Activated naive CD8-positive, alpha-beta T cell treated with anti-CD3 and anti-CD28 coated beads, Interleukin-2, amount 10 ng/mL, durations not matched to agents 7 days and 5 days (primary cell): ENCODE results near the gene PKNOX2. TPM values are rescaled to one million over a fixed set of nuclear protein-coding genes. Genes with fewer than 3 reads are reported as not detected.

Experiments
- ATAC-seq: fragments of 150-1000 bp; cut with Tn5 transposase; one replicate; pipeline ENCODE4 v1.10.0; 2021; ENCODE audit warnings: low read depth, moderate library complexity
- POLR2A ChIA-PET: fragments of 350-600 bp; sonication (Branson Sonifier 250); formaldehyde crosslinking; loops from one replicate; lab custom pipeline; 2021; ENCODE audit warnings: antibody characterized with exemption; lab: Charles Lee
- DNase-seq: peaks from one replicate; pipeline ENCODE4 v3.0.0; 2021
- H3K27ac Mint-ChIP-seq: one replicate; pipeline ENCODE4 v1.8.0; 2022; ENCODE audit warnings: mild to moderate bottlenecking, mixed read lengths
- H3K27me3 Mint-ChIP-seq: one replicate; pipeline ENCODE4 v1.8.0; 2022; ENCODE audit warnings: mild to moderate bottlenecking, moderate library complexity, mixed read lengths
- H3K36me3 Mint-ChIP-seq: one replicate; pipeline ENCODE4 v1.8.0; 2021; ENCODE audit warnings: mild to moderate bottlenecking, mixed read lengths
- H3K4me1 Mint-ChIP-seq: one replicate; pipeline ENCODE4 v1.8.0; 2021; ENCODE audit warnings: mixed read lengths
- H3K4me3 Mint-ChIP-seq: one replicate; pipeline ENCODE4 v1.8.0; 2022; ENCODE audit warnings: mild to moderate bottlenecking, moderate library complexity, mixed read lengths
- H3K9me3 Mint-ChIP-seq: one replicate; pipeline ENCODE4 v1.8.0; 2021; ENCODE audit warnings: mixed read lengths
- total RNA-seq, 2 experiments: library from RNA; stranded (reverse); gene quantifications; one replicate each; pipeline ENCODE4 v1.2.3, GENCODE V29; 2021

PKNOX2 gene
- total RNA-seq, 2 experiments from 2014 or later: not detected

DNA sequence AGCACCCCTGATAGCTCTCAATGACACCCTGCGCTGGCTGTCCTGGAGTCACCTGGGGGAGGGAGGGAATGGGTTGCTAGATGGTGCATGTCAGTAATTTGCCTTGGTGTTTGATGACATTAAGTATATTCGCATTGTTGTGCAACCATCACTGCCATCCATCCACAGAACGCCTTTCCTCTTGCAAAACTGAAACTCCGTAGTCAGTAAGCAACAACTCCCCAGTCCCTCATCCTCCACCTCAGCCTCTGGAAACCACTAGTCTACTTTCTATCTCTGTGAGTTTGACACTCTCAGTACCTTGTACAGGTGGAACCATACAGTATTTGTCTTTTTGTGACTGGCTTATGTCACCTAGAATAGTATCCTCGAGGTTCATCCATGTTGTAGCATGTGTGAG, 62.6 kb downstream of the PKNOX2 start:
- no peaks in the 10 kb centered on the region for H3K4me1 Mint-ChIP-seq
- POLR2A ChIA-PET: no interaction called here
- H3K36me3 Mint-ChIP-seq: no peaks in the 10 kb centered on the region
- H3K27ac Mint-ChIP-seq: no peak overlapping the region
- peaks cover 14% of the 10 kb centered on the region for H3K27me3 Mint-ChIP-seq
- H3K4me3 Mint-ChIP-seq: no peak overlapping the region
- ATAC-seq (no peak), DNase-seq (no peak)
- no peaks in the 10 kb centered on the region for H3K9me3 Mint-ChIP-seq

- H3K4me3 Mint-ChIP-seq: no peak overlapping the region
- no peaks in the 10 kb centered on the region for H3K36me3 Mint-ChIP-seq
- H3K27ac Mint-ChIP-seq: no peak overlapping the region
- POLR2A ChIA-PET: no interaction called here
- DNase-seq (no peak), ATAC-seq (no peak)
- H3K4me1 Mint-ChIP-seq: no peaks in the 10 kb centered on the region
- peaks cover 18% of the 10 kb centered on the region for H3K27me3 Mint-ChIP-seq
- H3K9me3 Mint-ChIP-seq: no peaks in the 10 kb centered on the region
Observed at GRCh38 chr11:125228445-125228844, 63.9 kb downstream of the PKNOX2 start.

- H3K4me1 Mint-ChIP-seq: no peaks in the 10 kb centered on the region
- peaks cover 20% of the 10 kb centered on the region for H3K27me3 Mint-ChIP-seq
- H3K9me3 Mint-ChIP-seq: no peaks in the 10 kb centered on the region
- no peaks in the 10 kb centered on the region for H3K36me3 Mint-ChIP-seq
- H3K27ac Mint-ChIP-seq: no peak overlapping the region
- DNase-seq: no peak
- H3K4me3 Mint-ChIP-seq: no peak overlapping the region
- POLR2A ChIA-PET: no interaction called here
- no peak for ATAC-seq
Observed at GRCh38 chr11:125228993-125229392, 64.4 kb downstream of the PKNOX2 start.

DNA sequence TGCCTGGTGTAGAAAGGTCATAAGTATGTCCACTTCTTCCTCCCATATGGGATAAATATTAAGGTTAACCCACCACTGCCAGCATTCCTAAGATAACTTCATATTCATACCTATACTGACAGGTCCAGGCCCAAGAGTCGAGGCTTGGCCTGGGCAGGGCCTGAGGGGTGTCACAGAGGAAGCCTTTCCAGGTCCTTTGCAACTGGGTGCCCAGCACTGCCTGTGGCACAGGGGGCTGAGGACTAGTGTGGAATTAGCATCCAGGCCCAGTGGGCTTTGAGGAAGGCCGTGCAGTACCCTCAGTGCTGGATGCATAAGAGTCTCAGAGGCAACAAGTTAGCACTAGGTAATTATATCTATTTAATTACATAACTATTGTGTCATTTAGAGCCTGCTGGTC, 65.4 kb downstream of the PKNOX2 start:
- H3K27me3 Mint-ChIP-seq: peaks cover 23% of the 10 kb centered on the region
- H3K4me3 Mint-ChIP-seq: no peak overlapping the region
- H3K4me1 Mint-ChIP-seq: no peaks in the 10 kb centered on the region
- POLR2A ChIA-PET: no interaction called here
- no peak for DNase-seq
- H3K9me3 Mint-ChIP-seq: no peaks in the 10 kb centered on the region
- no peaks in the 10 kb centered on the region for H3K36me3 Mint-ChIP-seq
- no peak overlapping the region for H3K27ac Mint-ChIP-seq
- no peak for ATAC-seq

DNA sequence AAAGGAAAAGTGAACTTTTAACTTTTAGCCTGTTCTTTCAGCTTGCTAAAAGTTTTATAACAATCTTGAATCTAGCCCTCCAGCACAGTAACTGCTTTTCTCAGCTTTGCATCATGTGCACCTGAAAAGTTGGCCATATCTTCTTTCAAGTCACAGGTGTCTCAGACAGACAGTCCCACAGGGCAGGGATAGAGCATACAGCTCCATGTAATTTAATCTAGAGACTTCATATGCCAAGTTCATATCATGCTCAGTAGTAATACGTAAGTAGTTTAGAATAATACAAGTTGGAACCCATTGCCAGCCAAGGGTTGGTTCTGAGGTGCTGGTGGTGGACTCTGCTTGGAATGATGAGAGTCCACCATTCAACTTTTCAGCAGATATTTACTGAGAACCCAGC, 68.6 kb downstream of the PKNOX2 start:
- Mint-ChIP-seq H3K27me3 (peaks cover 18% of the 10 kb centered on the region), H3K27ac (no peak overlapping the region), H3K4me1 (no peaks in the 10 kb centered on the region), H3K4me3 (no peak overlapping the region), H3K36me3 (no peaks in the 10 kb centered on the region), H3K9me3 (no peaks in the 10 kb centered on the region)
- POLR2A ChIA-PET: no interaction called here
- no peak for DNase-seq
- no peak for ATAC-seq

DNA sequence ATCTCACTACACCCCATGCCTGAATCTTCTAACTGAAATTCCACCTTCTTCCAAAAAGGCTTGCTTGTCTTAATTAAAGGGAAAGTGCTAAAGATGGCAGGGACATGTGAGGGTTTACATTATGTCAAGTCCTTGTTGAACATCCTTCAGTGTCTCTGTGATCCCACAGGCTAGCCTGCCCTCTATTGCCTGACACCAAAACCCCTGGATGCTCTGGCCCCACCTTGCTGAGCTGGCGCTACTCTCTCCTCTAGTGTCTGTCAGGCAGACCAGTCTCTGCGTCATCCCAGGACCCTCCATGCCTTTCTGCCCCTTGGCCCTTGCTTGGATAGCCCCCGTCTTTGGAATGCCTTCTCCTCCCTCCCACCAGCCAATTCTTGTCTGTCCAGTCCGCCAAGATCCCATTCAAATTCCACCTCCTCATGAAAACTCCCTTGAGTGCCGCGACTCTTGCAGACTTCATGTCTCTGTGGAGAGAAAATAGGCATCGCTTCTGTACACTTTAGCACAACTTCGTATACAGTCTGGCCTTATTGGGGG, 69.3 kb downstream of the PKNOX2 start:
- Mint-ChIP-seq H3K27me3 (peaks cover 18% of the 10 kb centered on the region), H3K27ac (no peak overlapping the region), H3K4me1 (no peaks in the 10 kb centered on the region), H3K36me3 (no peaks in the 10 kb centered on the region), H3K4me3 (no peak overlapping the region), H3K9me3 (no peaks in the 10 kb centered on the region)
- POLR2A ChIA-PET: no interaction called here
- no peak for DNase-seq
- no peak for ATAC-seq

DNA sequence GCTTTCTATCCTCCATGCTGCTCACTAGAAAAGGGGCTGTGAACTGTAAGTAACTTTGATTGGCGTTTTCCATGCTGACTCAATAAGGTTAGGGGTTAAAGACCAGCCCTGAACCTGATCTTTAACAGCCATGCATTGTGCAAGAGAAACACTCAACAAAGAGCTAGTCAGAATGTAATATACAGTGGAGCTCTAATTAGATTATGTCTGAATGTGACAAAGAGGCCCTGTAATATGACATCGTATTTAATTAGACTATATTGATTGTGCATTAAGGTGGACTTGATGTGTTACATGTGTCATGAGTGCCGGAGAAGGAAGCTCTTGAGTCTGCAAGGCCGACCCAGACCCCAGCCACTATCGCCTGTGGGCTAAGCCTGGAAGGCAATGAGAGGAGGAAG, 70.5 kb downstream of the PKNOX2 start:
- H3K4me1 Mint-ChIP-seq: no peaks in the 10 kb centered on the region

GRCh38 chr11:125236072-125236825, 71.7 kb downstream of the PKNOX2 start:
- POLR2A ChIA-PET: no interaction called here
- no peaks in the 10 kb centered on the region for H3K9me3 Mint-ChIP-seq
- ATAC-seq (no peak), DNase-seq (no peak)
- H3K4me1 Mint-ChIP-seq: no peaks in the 10 kb centered on the region
- H3K36me3 Mint-ChIP-seq: no peaks in the 10 kb centered on the region
- H3K4me3 Mint-ChIP-seq: no peak overlapping the region
- H3K27me3 Mint-ChIP-seq: peaks cover 26% of the 10 kb centered on the region
- H3K27ac Mint-ChIP-seq: no peak overlapping the region

More for the DNA sequence above, 70.5 kb downstream of the PKNOX2 start:
- no peak overlapping the region for H3K4me3 Mint-ChIP-seq
- POLR2A ChIA-PET: no interaction called here
- ATAC-seq (no peak), DNase-seq (no peak)
- H3K9me3 Mint-ChIP-seq: no peaks in the 10 kb centered on the region
- no peaks in the 10 kb centered on the region for H3K36me3 Mint-ChIP-seq
- H3K27me3 Mint-ChIP-seq: peaks cover 26% of the 10 kb centered on the region
- no peak overlapping the region for H3K27ac Mint-ChIP-seq

DNA sequence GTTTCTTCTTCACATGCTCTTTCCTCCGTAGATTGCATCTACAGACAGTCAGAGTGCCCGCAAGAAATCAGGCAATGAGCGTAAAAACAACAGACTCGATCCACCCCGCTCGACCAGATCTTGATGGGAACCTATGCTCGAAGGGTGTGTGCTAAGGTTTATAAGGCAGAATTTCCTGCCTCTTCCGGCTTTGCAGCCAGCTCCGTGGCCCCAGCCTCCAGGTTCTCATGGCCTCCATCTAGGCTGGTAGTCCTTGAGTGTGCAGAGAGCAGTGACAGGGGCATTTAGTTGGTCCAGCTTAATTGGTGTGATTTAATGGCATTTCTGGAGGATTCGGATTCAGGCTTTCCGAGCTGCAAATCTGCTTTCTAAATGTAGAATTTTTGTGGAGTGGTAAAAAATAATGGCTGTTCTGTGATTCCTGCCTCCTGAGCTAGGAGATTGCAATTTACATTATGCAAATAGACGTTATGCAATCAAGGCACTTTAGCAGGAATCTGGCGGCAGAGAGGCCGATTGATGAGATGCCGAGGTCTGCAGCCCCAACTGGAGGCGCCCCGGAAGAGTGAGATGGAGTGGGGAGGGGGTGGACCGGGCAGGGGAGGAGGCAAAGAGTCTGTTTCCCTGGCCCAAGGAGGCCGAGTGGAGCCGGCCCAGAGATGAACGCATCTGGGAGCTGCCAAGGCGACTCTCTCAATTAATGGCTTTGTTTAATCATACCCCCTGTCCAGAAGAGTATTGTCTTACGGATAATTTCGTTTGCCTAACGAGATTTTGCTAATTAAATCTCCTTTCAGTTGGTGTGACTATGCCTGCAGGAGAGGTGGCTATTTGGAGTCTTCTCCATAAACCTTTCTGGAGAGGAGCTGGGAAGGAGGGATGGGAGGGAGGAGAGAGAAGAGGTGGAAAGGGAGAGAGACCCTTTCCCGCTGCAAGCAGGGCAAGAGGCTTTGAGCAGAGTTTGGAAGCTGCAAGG, 75.3 kb downstream of the PKNOX2 start:
- Mint-ChIP-seq H3K27ac (no peak overlapping the region), H3K4me1 (no peaks in the 10 kb centered on the region), H3K9me3 (no peaks in the 10 kb centered on the region), H3K4me3 (no peak overlapping the region), H3K27me3 (peaks cover 14% of the 10 kb centered on the region), H3K36me3 (no peaks in the 10 kb centered on the region)
- POLR2A ChIA-PET: no interaction called here
- DNase-seq (no peak), ATAC-seq (no peak)

DNA sequence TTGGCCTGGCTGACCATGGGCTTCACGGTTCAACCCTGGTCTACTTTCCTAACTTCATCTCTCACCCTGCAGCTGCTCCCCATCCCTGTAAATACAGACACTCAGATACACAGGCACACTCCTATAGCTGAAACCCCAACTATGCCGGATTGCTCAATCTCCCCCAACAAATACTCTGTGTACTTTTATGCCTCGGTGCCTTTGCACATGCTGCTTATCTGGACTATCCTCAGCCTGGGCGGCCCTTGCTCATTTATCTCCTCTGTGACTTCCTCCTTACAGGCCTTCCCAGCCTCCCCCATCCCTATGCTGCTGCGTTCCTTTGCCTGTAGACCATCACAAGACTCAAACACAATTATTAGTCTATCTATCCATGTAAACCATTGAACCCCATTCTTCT, 76.6 kb downstream of the PKNOX2 start:
- H3K27me3 Mint-ChIP-seq: peaks cover 12% of the 10 kb centered on the region
- H3K4me3 Mint-ChIP-seq: no peak overlapping the region
- DNase-seq: no peak
- POLR2A ChIA-PET: no interaction called here
- ATAC-seq: no peak
- H3K9me3 Mint-ChIP-seq: no peaks in the 10 kb centered on the region
- no peaks in the 10 kb centered on the region for H3K4me1 Mint-ChIP-seq
- H3K36me3 Mint-ChIP-seq: no peaks in the 10 kb centered on the region
- no peak overlapping the region for H3K27ac Mint-ChIP-seq

GRCh38 chr11:125242141-125242775, 77.7 kb downstream of the PKNOX2 start:
- POLR2A ChIA-PET: no interaction called here
- no peak overlapping the region for H3K4me3 Mint-ChIP-seq
- no peak overlapping the region for H3K27ac Mint-ChIP-seq
- H3K27me3 Mint-ChIP-seq: peaks cover 14% of the 10 kb centered on the region
- no peak for DNase-seq
- H3K4me1 Mint-ChIP-seq: no peaks in the 10 kb centered on the region
- H3K36me3 Mint-ChIP-seq: no peaks in the 10 kb centered on the region
- no peaks in the 10 kb centered on the region for H3K9me3 Mint-ChIP-seq
- ATAC-seq: no peak

- no peaks in the 10 kb centered on the region for H3K4me1 Mint-ChIP-seq
- H3K9me3 Mint-ChIP-seq: no peaks in the 10 kb centered on the region
- POLR2A ChIA-PET: no interaction called here
Observed at GRCh38 chr11:125244166-125244565, 79.6 kb downstream of the PKNOX2 start.

GRCh38 chr11:125245299-125245698, 80.7 kb downstream of the PKNOX2 start:
- Mint-ChIP-seq H3K27me3 (peaks cover 2% of the 10 kb centered on the region), H3K4me1 (no peaks in the 10 kb centered on the region), H3K4me3 (no peak overlapping the region), H3K36me3 (no peaks in the 10 kb centered on the region), H3K9me3 (no peaks in the 10 kb centered on the region), H3K27ac (no peak overlapping the region)
- POLR2A ChIA-PET: no interaction called here
- no peak for DNase-seq
- ATAC-seq: no peak

More at GRCh38 chr11:125244166-125244565, 79.6 kb downstream of the PKNOX2 start:
- no peak for ATAC-seq
- no peak for DNase-seq
- no peaks in the 10 kb centered on the region for H3K36me3 Mint-ChIP-seq
- H3K27ac Mint-ChIP-seq: no peak overlapping the region
- H3K27me3 Mint-ChIP-seq: peaks cover 10% of the 10 kb centered on the region
- no peak overlapping the region for H3K4me3 Mint-ChIP-seq
